Hepatocyte (in vitro differentiated cells): ENCODE results near the gene CFAP410.

Experiments used
- CTCF ChIP-seq: fragments of 200-600 bp; sonication (generic); IDR thresholded peaks from 2 replicates; pipeline ENCODE4 v1.5.1; 2016; ENCODE audit warnings: antibody characterized with exemption, mild to moderate bottlenecking; ENCODE audit not compliant: poor library complexity
- EZH2 ChIP-seq: fragments of 200-600 bp; sonication (generic); IDR thresholded peaks from 2 replicates; pipeline ENCODE4 v1.6.1; 2016; ENCODE audit warnings: antibody characterized with exemption, mild to moderate bottlenecking, borderline replicate concordance
- EZH2phosphoT487 ChIP-seq: fragments of 200-600 bp; sonication (generic); IDR thresholded peaks from one replicate; pipeline ENCODE4 v1.6.1; 2018; ENCODE audit warnings: antibody characterized with exemption, mild to moderate bottlenecking, low read depth, moderate library complexity; ENCODE audit not compliant: unreplicated experiment, severe bottlenecking

GRCh38 chr21:44314561-44314960 lies 24.6 kb downstream of the CFAP410 start:
- no peak for TF ChIP-seq CTCF
- no peak for TF ChIP-seq EZH2
- no peak for TF ChIP-seq EZH2phosphoT487
